Neuronal stem cell (in vitro differentiated cells): ENCODE measurements around the gene BCS1L.
A peak's percentile ranks its signal among the peaks of the same experiment; 100 is the strongest.
"Not testable (repeated sequence)": the region's sequence is repeated elsewhere in the genome, so short reads cannot be mapped to it uniquely, and the experiment has no call there.

Source experiments
- DNase-seq: peaks from one replicate; pipeline ENCODE4 v3.0.0-alpha.2; 2013; ENCODE audit warnings: low spot score
- H2AFZ ChIP-seq: one replicate; pipeline ENCODE4 v1.6.1; 2013; ENCODE audit warnings: mild to moderate bottlenecking, low read length, inconsistent platforms
- H2AK5ac ChIP-seq: 2 replicates; pipeline ENCODE4 v1.6.1; 2013; ENCODE audit warnings: low read depth, mild to moderate bottlenecking, inconsistent platforms, low read length, moderate library complexity, mixed read lengths
- H2BK120ac ChIP-seq: 2 replicates; pipeline ENCODE4 v1.6.1; 2013; ENCODE audit warnings: low read depth, mild to moderate bottlenecking, inconsistent platforms, low read length, moderate library complexity, mixed read lengths
- H2BK12ac ChIP-seq: one replicate; pipeline ENCODE4 v1.6.1; 2013; ENCODE audit warnings: low read length, inconsistent platforms
- H2BK15ac ChIP-seq: 2 replicates; pipeline ENCODE4 v1.6.1; 2013; ENCODE audit warnings: mild to moderate bottlenecking, low read length, inconsistent platforms, mixed read lengths
- H2BK5ac ChIP-seq: one replicate; pipeline ENCODE4 v1.6.1; 2013; ENCODE audit warnings: inconsistent platforms, mild to moderate bottlenecking, low read length, moderate library complexity
- H3K14ac ChIP-seq: one replicate; pipeline ENCODE4 v1.6.1; 2013; ENCODE audit warnings: low read length, inconsistent platforms
- H3K18ac ChIP-seq: 2 replicates; pipeline ENCODE4 v1.6.1; 2013; ENCODE audit warnings: low read length, inconsistent platforms
- H3K23ac ChIP-seq: 2 replicates; pipeline ENCODE4 v1.6.1; 2013; ENCODE audit warnings: low read depth, mild to moderate bottlenecking, mixed read lengths, low read length, inconsistent platforms; ENCODE audit not compliant: poor library complexity
- H3K27ac ChIP-seq: replicated peaks from 3 replicates; pipeline ENCODE4 v1.5.1; 2013; ENCODE audit warnings: low read length, inconsistent platforms
- H3K27me3 ChIP-seq, 3 experiments: 2 replicates each; pipeline ENCODE4 v1.6.1; 2013; ENCODE audit warnings: low read length in 3 of 3, mild to moderate bottlenecking in 2 of 3, inconsistent platforms in 1 of 3, low read depth in 1 of 3, mixed read lengths in 1 of 3, moderate library complexity in 1 of 3; ENCODE audit not compliant: control insufficient read depth in 3 of 3, insufficient read depth in 3 of 3
- H3K36me3 ChIP-seq, 2 donors: replicated peaks in 1 of 2; 2 replicates each; pipeline ENCODE4 v1.6.1; 2013; ENCODE audit warnings: low read length in 2 of 2; ENCODE audit not compliant: control insufficient read depth in 2 of 2, insufficient read depth in 2 of 2
- H3K4ac ChIP-seq: 2 replicates; pipeline ENCODE4 v1.6.1; 2013; ENCODE audit warnings: inconsistent platforms, mild to moderate bottlenecking, low read length, moderate library complexity
- H3K4me1 ChIP-seq, 2 donors: 1 replicate in 1 of 2; 2 replicates in 1 of 2; pipeline ENCODE4 v1.6.1; 2013; ENCODE audit warnings: low read length in 2 of 2, low read depth in 1 of 2; ENCODE audit not compliant: control insufficient read depth in 2 of 2, insufficient read depth in 1 of 2
- H3K4me2 ChIP-seq: one replicate; pipeline ENCODE4 v1.6.1; 2013; ENCODE audit warnings: mild to moderate bottlenecking, low read length, inconsistent platforms; ENCODE audit not compliant: insufficient read depth, poor library complexity, severe bottlenecking
- H3K4me3 ChIP-seq, 2 donors: 2 replicates each; pipeline ENCODE4 v1.5.1; 2013; ENCODE audit warnings: low read length in 2 of 2, mild to moderate bottlenecking in 2 of 2, inconsistent platforms in 1 of 2, moderate library complexity in 1 of 2
- H3K79me1 ChIP-seq: one replicate; pipeline ENCODE4 v1.6.1; 2013; ENCODE audit warnings: low read depth, mild to moderate bottlenecking, inconsistent platforms, low read length, moderate library complexity
- H3K9ac ChIP-seq: one replicate; pipeline ENCODE4 v1.6.1; 2013; ENCODE audit warnings: mild to moderate bottlenecking, low read depth, low read length, inconsistent platforms; ENCODE audit not compliant: poor library complexity
- H3K9me3 ChIP-seq, 2 donors: replicated peaks in 1 of 2; 2 replicates each; pipeline versions ENCODE3 to v1.6.1; 2013; ENCODE audit warnings: low read length in 2 of 2, mild to moderate bottlenecking in 2 of 2, inconsistent platforms in 1 of 2, low read depth in 1 of 2, mixed read lengths in 1 of 2, moderate library complexity in 1 of 2; ENCODE audit not compliant: control insufficient read depth in 2 of 2, insufficient read depth in 1 of 2
- H4K8ac ChIP-seq: one replicate; pipeline ENCODE4 v1.6.1; 2013; ENCODE audit warnings: low read depth, mild to moderate bottlenecking, inconsistent platforms, low read length, moderate library complexity
- H4K91ac ChIP-seq: one replicate; pipeline ENCODE4 v1.6.1; 2013; ENCODE audit warnings: low read length, low read depth, mild to moderate bottlenecking, inconsistent platforms; ENCODE audit not compliant: poor library complexity
- WGBS, 2 donors: extraction: QIAGEN DNeasy Blood & Tissue Kit; methylation state at CpG; one replicate each; pipeline ENCODE4 v1.1.7; 2013; ENCODE audit warnings: missing lambda C conversion rate in 2 of 2, mixed read lengths in 1 of 2; ENCODE audit not compliant: insufficient read length in 2 of 2, insufficient replicate concordance in 1 of 2; ENCODE audit errors: extremely low coverage in 2 of 2; 5-methylcytosine and 5-hydroxymethylcytosine counted together

BCS1L gene

DNA sequence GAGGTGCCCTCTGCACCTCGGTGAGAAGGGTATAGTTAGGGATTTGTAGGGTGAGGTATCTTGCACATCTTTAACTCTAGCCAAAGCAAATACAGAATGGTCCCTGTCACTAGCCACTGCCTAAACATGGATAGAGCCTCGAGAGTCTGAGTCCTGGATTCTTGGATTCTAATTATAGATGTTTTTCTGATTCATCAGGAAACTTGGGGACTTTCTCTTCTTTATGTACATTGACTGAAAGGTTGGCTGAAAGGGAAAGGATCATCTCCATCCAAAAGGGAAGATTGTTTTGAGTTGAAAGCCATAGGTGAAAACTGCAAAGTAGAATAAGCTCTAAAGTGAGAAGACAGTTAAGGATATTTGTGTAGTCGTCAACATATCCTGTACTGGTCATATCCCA, 20.6 kb downstream of the BCS1L start:
- Histone ChIP-seq H3K4me3 (no peak overlapping the region), H4K91ac (no peak overlapping the region), H2BK12ac (no peak overlapping the region), H3K36me3 (peaks cover 13 to 74% of the 10 kb centered on the region in 2 donors), H3K27me3 (no peaks in the 10 kb centered on the region), H3K79me1 (no peaks in the 10 kb centered on the region), H2BK120ac (no peak overlapping the region), H3K18ac (no peak overlapping the region), H3K14ac (no peak overlapping the region), H3K4ac (no peak overlapping the region), H3K23ac (no peak overlapping the region), H2BK5ac (no peak overlapping the region), H3K9ac (no peak overlapping the region), H3K4me2 (no peak overlapping the region), H2BK15ac (no peak overlapping the region), H2AK5ac (no peak overlapping the region), H3K27ac (no peak overlapping the region), H3K4me1 (no peaks in the 10 kb centered on the region), H2AFZ (no peak overlapping the region), H4K8ac (no peak overlapping the region), H3K9me3 (no peaks in the 10 kb centered on the region)
- no peak for DNase-seq
- WGBS, 2 donors = no CpG with 5 or more reads among the region's 3 CpGs

DNA sequence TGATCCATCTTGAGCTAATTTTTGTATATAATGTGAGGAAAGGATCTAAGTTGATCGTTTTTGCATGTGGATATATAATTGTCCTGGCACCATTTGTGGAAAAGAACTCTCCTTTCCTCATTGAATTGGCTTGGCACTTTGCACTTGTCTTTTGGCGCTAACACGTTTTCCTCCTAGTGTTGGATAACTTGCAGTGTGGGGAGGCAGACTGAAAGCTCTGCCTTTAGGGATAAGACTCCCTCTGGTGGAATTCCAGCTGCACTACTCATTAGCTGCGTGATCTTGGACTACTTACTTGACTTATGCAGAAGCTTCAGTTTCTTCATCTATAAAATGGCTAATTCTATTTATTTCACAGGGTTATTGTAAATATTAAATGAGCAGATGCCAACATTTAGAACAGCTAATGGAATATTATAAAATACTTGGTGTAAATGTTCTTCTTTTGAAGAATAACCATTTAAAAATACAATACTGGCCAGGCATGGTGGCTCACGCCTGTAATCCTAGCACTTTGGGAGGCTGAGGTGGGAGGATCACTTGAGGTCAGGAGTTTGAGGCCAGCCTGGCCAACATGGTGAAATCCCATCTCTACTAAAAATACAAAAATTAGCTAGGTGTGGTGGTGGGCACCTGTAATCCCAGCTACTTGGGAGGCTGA, 28.0 kb downstream of the BCS1L start:
- H3K27ac ChIP-seq, H3K9ac ChIP-seq, H2BK120ac ChIP-seq, H2AFZ ChIP-seq, H3K4me1 ChIP-seq, H3K4me3 ChIP-seq, H3K27me3 ChIP-seq, H4K91ac ChIP-seq, H3K4me2 ChIP-seq, H2BK5ac ChIP-seq, H2AK5ac ChIP-seq, H3K18ac ChIP-seq, H2BK15ac ChIP-seq, H2BK12ac ChIP-seq, H4K8ac ChIP-seq, H3K14ac ChIP-seq, H3K4ac ChIP-seq, H3K23ac ChIP-seq, H3K9me3 ChIP-seq, H3K79me1 ChIP-seq: not testable (repeated sequence)
- peaks cover 17 to 73% of the 10 kb centered on the region in 2 donors for H3K36me3 ChIP-seq
- DNase-seq = peak; percentile 32
- no CpG with 5 or more reads among the region's 5 CpGs for WGBS, 2 donors

DNA sequence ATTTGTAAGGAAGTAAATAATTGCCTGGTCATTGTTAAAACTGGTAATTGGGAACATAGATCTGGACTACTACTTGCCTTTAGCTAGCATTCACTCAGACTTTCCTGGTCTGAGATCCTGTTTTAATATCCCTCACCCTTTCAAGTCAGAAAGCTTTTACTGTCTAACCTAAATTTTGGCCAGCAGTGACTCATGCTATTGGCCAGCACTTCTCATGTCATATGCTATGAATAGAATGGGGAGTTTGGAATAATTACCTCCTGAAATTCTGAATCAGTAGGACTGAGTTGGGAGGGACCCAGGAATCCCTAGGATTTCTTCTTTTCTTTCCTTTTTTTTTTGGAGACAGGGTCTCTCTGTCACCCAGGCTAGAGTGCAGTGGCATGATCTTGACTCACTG, 31.8 kb downstream of the BCS1L start:
- no peak overlapping the region for H2AK5ac ChIP-seq
- H2BK120ac ChIP-seq = no peak overlapping the region
- H2BK5ac ChIP-seq = no peak overlapping the region
- no peak overlapping the region for H3K4me3 ChIP-seq
- H3K27me3 ChIP-seq = no peaks in the 10 kb centered on the region
- H3K36me3 ChIP-seq = peaks cover 19 to 70% of the 10 kb centered on the region in 2 donors
- no peaks in the 10 kb centered on the region for H3K79me1 ChIP-seq
- no peak overlapping the region for H3K4ac ChIP-seq
- H2BK12ac ChIP-seq = no peak overlapping the region
- DNase-seq = no peak
- no peak overlapping the region for H4K91ac ChIP-seq
- no peak overlapping the region for H3K27ac ChIP-seq
- no peak overlapping the region for H2BK15ac ChIP-seq
- no peak overlapping the region for H3K14ac ChIP-seq
- no peaks in the 10 kb centered on the region for H3K9me3 ChIP-seq
- no peak overlapping the region for H2AFZ ChIP-seq
- no peak overlapping the region for H3K9ac ChIP-seq
- no peak overlapping the region for H3K18ac ChIP-seq
- no peak overlapping the region for H3K23ac ChIP-seq
- peaks cover 10 to 16% of the 10 kb centered on the region in 2 donors for H3K4me1 ChIP-seq
- no peak overlapping the region for H3K4me2 ChIP-seq
- no peak overlapping the region for H4K8ac ChIP-seq

DNA sequence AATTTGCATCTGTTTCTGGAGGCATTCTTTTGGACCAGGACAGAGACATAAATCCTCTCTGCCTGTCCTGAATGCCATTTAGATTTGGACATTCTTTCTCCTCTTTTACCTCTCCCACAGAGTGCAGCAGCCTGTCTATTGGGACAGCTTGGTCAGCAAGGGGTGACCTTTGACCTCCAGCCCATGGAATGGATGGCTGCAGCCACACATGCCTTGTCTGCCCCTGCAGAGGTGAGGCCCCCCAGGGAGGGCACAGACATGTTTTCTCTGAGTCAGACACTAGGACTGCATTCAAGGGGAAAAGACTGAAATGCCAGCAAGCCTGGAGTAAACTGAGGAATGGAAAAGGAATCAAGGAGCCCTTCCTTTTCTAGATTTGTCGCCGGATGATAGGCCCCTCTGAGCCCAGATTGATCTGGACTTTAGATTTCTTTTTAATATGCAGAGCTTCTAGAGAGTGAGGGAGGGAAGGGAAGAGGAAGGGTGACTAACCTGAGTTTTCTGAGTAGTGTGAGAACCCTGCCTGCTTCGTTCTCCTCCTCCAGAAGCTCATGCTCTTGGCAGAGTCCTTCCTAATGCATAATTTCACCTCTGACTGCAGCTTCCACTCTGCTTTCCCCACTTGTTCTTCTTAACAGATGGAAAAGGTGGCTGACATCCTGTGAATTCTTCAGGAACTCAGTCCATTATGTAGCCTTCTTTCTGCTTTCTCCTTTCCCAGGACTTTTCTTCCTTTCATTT, 35.1 kb downstream of the BCS1L start:
- no peaks in the 10 kb centered on the region for H3K79me1 ChIP-seq
- H2BK15ac ChIP-seq = no peak overlapping the region
- H3K23ac ChIP-seq = no peak overlapping the region
- no peak overlapping the region for H4K91ac ChIP-seq
- no peak overlapping the region for H2BK5ac ChIP-seq
- H2BK120ac ChIP-seq = no peak overlapping the region
- H3K4me1 ChIP-seq = peaks cover 14 to 16% of the 10 kb centered on the region in 2 donors
- H3K4me2 ChIP-seq = peak overlapping the region; percentile 44
- no CpG with 5 or more reads among the region's 3 CpGs for WGBS, 2 donors
- no peak overlapping the region for H3K9ac ChIP-seq
- H2AFZ ChIP-seq = no peak overlapping the region
- H3K27ac ChIP-seq = peak overlapping the region; percentile 60
- no peak overlapping the region for H2AK5ac ChIP-seq
- H3K36me3 ChIP-seq = peaks cover 26 to 83% of the 10 kb centered on the region in 2 donors
- peak; percentile 72 for DNase-seq
- H3K18ac ChIP-seq = no peak overlapping the region
- H2BK12ac ChIP-seq = no peak overlapping the region
- H4K8ac ChIP-seq = no peak overlapping the region
- no peak overlapping the region for H3K4me3 ChIP-seq
- H3K14ac ChIP-seq = no peak overlapping the region
- no peak overlapping the region for H3K4ac ChIP-seq
- no peaks in the 10 kb centered on the region for H3K27me3 ChIP-seq
- no peaks in the 10 kb centered on the region for H3K9me3 ChIP-seq
